Keratinocyte (primary cell): ENCODE measurements around the gene RRP7A. TPM values are rescaled to one million over a fixed set of nuclear protein-coding genes. Genes with fewer than 3 reads are reported as not detected.
"Not testable (repeated sequence)": the region's sequence is repeated elsewhere in the genome, so short reads cannot be mapped to it uniquely, and the experiment has no call there.

Source experiments
- DNase-seq: peaks from one replicate; pipeline ENCODE4 v3.0.0-alpha.2; 2011; ENCODE audit warnings: low read depth, missing footprints, low spot score
- FAIRE-seq: peaks from 2 replicates; lab custom pipeline; 2011; peaks lifted over from hg19 to GRCh38; lab: Jason Lieb, UNC
- H2AFZ ChIP-seq: 2 replicates; pipeline ENCODE4 v1.6.0; 2012; ENCODE audit warnings: low read length, control low read depth, inconsistent platforms; ENCODE audit not compliant: control insufficient read depth
- H3K27ac ChIP-seq: 2 replicates; pipeline ENCODE4 v1.5.1; 2011; ENCODE audit warnings: low read length; ENCODE audit not compliant: control insufficient read depth, insufficient read depth
- H3K27me3 ChIP-seq: 3 replicates; pipeline ENCODE4 v1.6.0; 2011; ENCODE audit warnings: low read length; ENCODE audit not compliant: control insufficient read depth, insufficient read depth; ENCODE audit errors: extremely low read depth
- H3K36me3 ChIP-seq, 2 experiments: 2 replicates in 1 of 2; 3 replicates in 1 of 2; pipeline ENCODE4 v1.5.1; 2011; ENCODE audit warnings: low read length in 2 of 2, mild to moderate bottlenecking in 1 of 2; ENCODE audit not compliant: control insufficient read depth in 2 of 2, insufficient read depth in 2 of 2; ENCODE audit errors: extremely low read depth in 1 of 2
- H3K4me1 ChIP-seq: 3 replicates; pipeline ENCODE4 v1.5.1; 2011; ENCODE audit warnings: low read length; ENCODE audit not compliant: control insufficient read depth, insufficient read depth; ENCODE audit errors: extremely low read depth
- H3K4me2 ChIP-seq: 3 replicates; pipeline ENCODE4 v1.6.0; 2011; ENCODE audit warnings: low read depth, low read length; ENCODE audit not compliant: control insufficient read depth, insufficient read depth; ENCODE audit errors: extremely low read depth
- H3K4me3 ChIP-seq, 3 experiments: fragments of 200-600 bp in 1 of 3; sonication (generic) in 1 of 3; 2 replicates in 2 of 3; 3 replicates in 1 of 3; pipeline ENCODE4 v1.5.1; 2011 to 2016; ENCODE audit warnings: low read length in 3 of 3, mild to moderate bottlenecking in 3 of 3, control low read depth in 2 of 3, inconsistent platforms in 1 of 3, low read depth in 1 of 3, mixed read lengths in 1 of 3, mixed run types in 1 of 3, moderate library complexity in 1 of 3; ENCODE audit not compliant: control insufficient read depth in 2 of 3, insufficient read depth in 2 of 3; ENCODE audit errors: extremely low read depth in 1 of 3
- H3K79me2 ChIP-seq: 2 replicates; pipeline ENCODE4 v1.6.0; 2012; ENCODE audit warnings: low read length; ENCODE audit not compliant: control insufficient read depth, insufficient read depth
- H3K9ac ChIP-seq: 3 replicates; pipeline ENCODE4 v1.6.0; 2011; ENCODE audit warnings: low read length; ENCODE audit not compliant: control insufficient read depth, insufficient read depth; ENCODE audit errors: extremely low read depth
- H3K9me1 ChIP-seq: 3 replicates; pipeline ENCODE4 v1.6.0; 2011; ENCODE audit warnings: low read length; ENCODE audit not compliant: control insufficient read depth, insufficient read depth; ENCODE audit errors: extremely low read depth
- H3K9me3 ChIP-seq: 2 replicates; pipeline ENCODE4 v1.5.1; 2012; ENCODE audit warnings: low read depth, low read length; ENCODE audit not compliant: control insufficient read depth
- H4K20me1 ChIP-seq: 3 replicates; pipeline ENCODE4 v1.6.0; 2011; ENCODE audit warnings: low read length; ENCODE audit not compliant: control insufficient read depth, insufficient read depth; ENCODE audit errors: extremely low read depth
- EZH2 ChIP-seq: IDR thresholded peaks from one replicate; pipeline ENCODE4 v1.6.1; 2012; ENCODE audit warnings: inconsistent platforms, mild to moderate bottlenecking, low read length, moderate library complexity
- dilution Hi-C: fragments of 300-500 bp; cut with MboI; formaldehyde crosslinking; loops from one replicate; pipeline ENCODE4 v1.7.0; 2020; ENCODE audit warnings: low sequenced_read_pairs; ENCODE audit not compliant: extremely low pct_ligation_motif_present
- polyA plus RNA-seq, 5 experiments: library from polyadenylated mRNA; depleted of rRNA in 3 of 5; stranded (reverse) in 3 of 5; stranded (forward) in 1 of 5; unstranded in 1 of 5; fragments of >200 nt; gene quantifications; 1 replicate in 1 of 5; 2 replicates in 3 of 5; 3 replicates in 1 of 5; pipeline versions ENCODE4 v1.2.1 to v1.2.3, GENCODE V29; 2011 to 2012; ENCODE audit warnings: missing spikeins in 2 of 5, low read depth in 1 of 5, low replicate concordance in 1 of 5
- TF ChIP-seq, protein P1 (sequence below), 3 experiments: IDR thresholded peaks in 1 of 3; conservative IDR thresholded peaks in 1 of 3; optimal IDR thresholded peaks in 1 of 3; 2 replicates in 2 of 3; 3 replicates in 1 of 3; pipeline versions ENCODE3 to v1.5.1; 2011; ENCODE audit warnings: low read length in 3 of 3, mild to moderate bottlenecking in 3 of 3, moderate library complexity in 2 of 3, control low read depth in 1 of 3, inconsistent platforms in 1 of 3; ENCODE audit not compliant: insufficient read depth in 2 of 3; ENCODE audit errors: extremely low read depth in 1 of 3

RRP7A gene
- polyA plus RNA-seq, 1 donor (not counting 4 experiments of a cell fraction or from before 2014, with no cell fraction given), result 30.2 TPM

DNA sequence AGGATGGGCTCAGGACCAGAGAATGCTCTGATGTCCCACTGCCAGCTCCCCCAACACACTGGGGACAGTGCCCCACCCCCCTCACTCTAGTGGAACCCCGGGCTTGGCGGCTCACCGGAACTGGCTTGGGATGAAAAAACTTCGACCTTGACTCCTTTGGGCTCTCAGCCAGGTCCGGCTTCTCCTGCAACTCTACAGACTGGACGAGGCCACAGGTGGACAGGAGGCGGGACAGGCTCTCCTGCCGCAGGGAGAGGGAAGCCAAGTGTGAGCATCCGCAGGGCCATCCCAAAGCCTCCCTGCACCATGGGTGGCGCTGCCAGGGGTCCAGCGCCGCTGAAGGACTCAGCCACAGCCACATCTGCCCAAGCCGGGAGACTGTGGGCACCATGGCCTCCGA is 3.7 kb downstream of the RRP7A start:
- H3K4me1 ChIP-seq, result peaks cover 5% of the 10 kb centered on the region
- peaks cover 3 to 6% of the 10 kb centered on the region in 2 experiments for H3K36me3 ChIP-seq
- no peak overlapping the region for H3K9ac ChIP-seq
- no peaks in the 10 kb centered on the region for H3K27me3 ChIP-seq
- H3K9me3 ChIP-seq, result no peaks in the 10 kb centered on the region
- no peak overlapping the region for H3K27ac ChIP-seq
- dilution Hi-C loops, result no loop called here
- H3K9me1 ChIP-seq, result no peaks in the 10 kb centered on the region
- H2AFZ ChIP-seq, result no peak overlapping the region
- H4K20me1 ChIP-seq, result no peaks in the 10 kb centered on the region
- DNase-seq, result no peak
- FAIRE-seq, result no peak
- TF ChIP-seq EZH2, result no peak
- TF ChIP-seq, protein P1, sequence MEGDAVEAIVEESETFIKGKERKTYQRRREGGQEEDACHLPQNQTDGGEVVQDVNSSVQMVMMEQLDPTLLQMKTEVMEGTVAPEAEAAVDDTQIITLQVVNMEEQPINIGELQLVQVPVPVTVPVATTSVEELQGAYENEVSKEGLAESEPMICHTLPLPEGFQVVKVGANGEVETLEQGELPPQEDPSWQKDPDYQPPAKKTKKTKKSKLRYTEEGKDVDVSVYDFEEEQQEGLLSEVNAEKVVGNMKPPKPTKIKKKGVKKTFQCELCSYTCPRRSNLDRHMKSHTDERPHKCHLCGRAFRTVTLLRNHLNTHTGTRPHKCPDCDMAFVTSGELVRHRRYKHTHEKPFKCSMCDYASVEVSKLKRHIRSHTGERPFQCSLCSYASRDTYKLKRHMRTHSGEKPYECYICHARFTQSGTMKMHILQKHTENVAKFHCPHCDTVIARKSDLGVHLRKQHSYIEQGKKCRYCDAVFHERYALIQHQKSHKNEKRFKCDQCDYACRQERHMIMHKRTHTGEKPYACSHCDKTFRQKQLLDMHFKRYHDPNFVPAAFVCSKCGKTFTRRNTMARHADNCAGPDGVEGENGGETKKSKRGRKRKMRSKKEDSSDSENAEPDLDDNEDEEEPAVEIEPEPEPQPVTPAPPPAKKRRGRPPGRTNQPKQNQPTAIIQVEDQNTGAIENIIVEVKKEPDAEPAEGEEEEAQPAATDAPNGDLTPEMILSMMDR (optimal IDR thresholded peaks at IDR 0.05 in 1 of 3, IDR thresholded peaks at IDR 0.05 in 1 of 3, conservative IDR thresholded peaks at IDR 0.05 in 1 of 3; ENCODE audit: extremely low read depth in 1 of 3, insufficient read depth in 2 of 3, low read length in 3 of 3), result no peak
- H3K79me2 ChIP-seq, result peaks cover 31% of the 10 kb centered on the region
- H3K4me2 ChIP-seq, result no peak overlapping the region
- no peak overlapping the region for H3K4me3 ChIP-seq

DNA sequence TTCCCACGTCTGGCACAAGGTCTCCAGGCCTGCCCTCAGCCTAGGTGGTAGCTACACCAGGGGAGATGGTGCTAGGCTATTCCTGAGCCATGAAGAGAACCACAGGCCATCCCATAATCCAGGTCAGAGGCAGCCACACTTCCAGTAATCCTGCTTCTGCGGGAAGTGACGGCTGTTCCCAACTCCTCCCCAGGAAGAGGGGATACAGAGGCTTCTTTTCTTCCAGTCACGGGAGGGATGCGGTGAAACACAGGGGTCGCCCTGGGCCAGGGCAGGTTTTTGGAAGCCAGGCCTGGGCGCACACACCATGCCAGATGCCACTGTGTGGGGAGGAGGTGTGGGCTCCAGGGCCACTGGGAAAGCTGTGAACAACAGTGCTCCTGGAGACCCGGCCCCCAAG is 4.3 kb downstream of the RRP7A start:
- H3K9me3 ChIP-seq, H3K4me1 ChIP-seq, H3K27me3 ChIP-seq, dilution Hi-C loops, H4K20me1 ChIP-seq, H3K36me3 ChIP-seq, H3K9me1 ChIP-seq, H3K4me3 ChIP-seq, H2AFZ ChIP-seq, DNase-seq, H3K9ac ChIP-seq, FAIRE-seq, H3K4me2 ChIP-seq, H3K27ac ChIP-seq: not testable (repeated sequence)
- peaks cover 31% of the 10 kb centered on the region for H3K79me2 ChIP-seq

DNA sequence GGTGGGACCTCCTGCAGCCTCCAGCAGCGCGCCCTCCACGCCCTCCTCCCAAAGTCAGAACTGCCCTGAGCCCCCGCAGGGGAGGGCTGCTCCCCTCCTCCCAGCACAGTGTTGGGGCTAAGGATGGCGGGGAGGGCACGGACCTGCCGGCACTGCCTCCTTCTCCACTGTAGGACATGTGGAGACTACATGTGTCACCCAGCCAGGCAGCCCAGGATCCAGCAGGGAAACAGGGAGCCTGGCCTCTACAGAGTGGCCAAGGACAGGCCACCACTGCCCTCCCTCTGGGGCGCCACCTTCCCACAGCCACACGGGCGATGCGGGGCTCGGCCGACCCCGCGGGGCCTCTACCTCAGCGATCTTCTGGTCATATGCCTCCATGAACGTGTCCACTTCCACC is 5.3 kb downstream of the RRP7A start:
- H3K36me3 ChIP-seq, H3K27ac ChIP-seq, H2AFZ ChIP-seq, dilution Hi-C loops, H3K4me1 ChIP-seq, H3K9me1 ChIP-seq, FAIRE-seq, H4K20me1 ChIP-seq, H3K27me3 ChIP-seq, H3K4me3 ChIP-seq, H3K9ac ChIP-seq, DNase-seq, H3K9me3 ChIP-seq, H3K4me2 ChIP-seq: not testable (repeated sequence)
- peaks cover 28% of the 10 kb centered on the region for H3K79me2 ChIP-seq
